Activated naive CD4-positive, alpha-beta T cell treated with anti-CD3 and anti-CD28 coated beads, Interleukin-2, amount 10 ng/mL, durations not matched to agents 7 days and 5 days (primary cell): ENCODE data around the gene OR51B6.

Experiments
- CTCF ChIA-PET: fragments of 350-600 bp; sonication (Branson Sonifier 250); formaldehyde crosslinking; loops from one replicate; lab custom pipeline; 2021; ENCODE audit warnings: antibody characterized with exemption; lab: Charles Lee
- DNase-seq: peaks from one replicate; pipeline ENCODE4 v3.0.0-alpha.2; 2020
- H3K27ac Mint-ChIP-seq: one replicate; pipeline ENCODE4 v1.8.0; 2021; ENCODE audit warnings: mild to moderate bottlenecking, moderate library complexity, mixed read lengths
- H3K27me3 Mint-ChIP-seq: one replicate; pipeline ENCODE4 v1.8.0; 2021; ENCODE audit warnings: mild to moderate bottlenecking, mixed read lengths
- H3K36me3 Mint-ChIP-seq: one replicate; pipeline ENCODE4 v1.8.0; 2021; ENCODE audit warnings: mixed read lengths
- H3K4me1 Mint-ChIP-seq: one replicate; pipeline ENCODE4 v1.8.0; 2021; ENCODE audit warnings: mixed read lengths
- H3K4me3 Mint-ChIP-seq: one replicate; pipeline ENCODE4 v1.8.0; 2021; ENCODE audit warnings: mild to moderate bottlenecking, moderate library complexity, mixed read lengths
- H3K9me3 Mint-ChIP-seq: one replicate; pipeline ENCODE4 v1.8.0; 2021; ENCODE audit warnings: mixed read lengths

OR51B6 gene

GRCh38 chr11:5384335-5384734 is 33.0 kb downstream of the OR51B6 start:
- H3K4me3 Mint-ChIP-seq = no peak overlapping the region
- DNase-seq = no peak
- H3K4me1 Mint-ChIP-seq = no peaks in the 10 kb centered on the region
- CTCF ChIA-PET = no interaction called here
- no peaks in the 10 kb centered on the region for H3K36me3 Mint-ChIP-seq
- no peaks in the 10 kb centered on the region for H3K9me3 Mint-ChIP-seq
- H3K27me3 Mint-ChIP-seq = no peaks in the 10 kb centered on the region
- no peak overlapping the region for H3K27ac Mint-ChIP-seq

- DNase-seq = no peak
- Mint-ChIP-seq H3K27ac (no peak overlapping the region), H3K4me1 (no peaks in the 10 kb centered on the region), H3K9me3 (no peaks in the 10 kb centered on the region), H3K36me3 (no peaks in the 10 kb centered on the region), H3K4me3 (no peak overlapping the region), H3K27me3 (no peaks in the 10 kb centered on the region)
- CTCF ChIA-PET = no interaction called here
These were observed 38.9 kb downstream of the OR51B6 start for GRCh38 chr11:5390210-5390609.

GRCh38 chr11:5394091-5394490 is 42.8 kb downstream of the OR51B6 start:
- CTCF ChIA-PET = no interaction called here
- Mint-ChIP-seq H3K36me3 (no peaks in the 10 kb centered on the region), H3K27ac (no peak overlapping the region)

DNA sequence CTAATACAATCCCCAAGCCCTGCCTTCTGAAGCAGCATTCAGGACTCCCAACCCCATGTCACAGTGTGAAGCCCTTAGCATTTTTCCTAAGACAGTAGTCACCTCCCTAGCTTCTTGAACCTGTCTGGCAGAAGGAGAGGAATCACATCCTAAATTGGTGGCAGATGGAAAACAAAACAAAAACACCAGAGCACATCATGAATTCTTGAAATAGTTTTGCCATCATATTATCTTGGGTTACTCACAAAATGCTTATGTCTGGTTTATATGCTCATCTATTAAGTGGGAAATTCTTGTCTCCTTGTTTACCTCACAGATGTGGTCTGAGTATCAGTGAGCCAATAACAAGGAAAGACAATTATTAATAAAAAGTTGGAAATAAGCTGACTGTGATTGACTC is 47.6 kb downstream of the OR51B6 start:
- Mint-ChIP-seq H3K4me3 (no peak overlapping the region), H3K36me3 (no peaks in the 10 kb centered on the region)

More at GRCh38 chr11:5394091-5394490, 42.8 kb downstream of the OR51B6 start:
- Mint-ChIP-seq H3K4me3 (no peak overlapping the region), H3K9me3 (no peaks in the 10 kb centered on the region), H3K4me1 (no peaks in the 10 kb centered on the region), H3K27me3 (no peaks in the 10 kb centered on the region)
- DNase-seq = no peak

More for the DNA sequence above, 47.6 kb downstream of the OR51B6 start:
- Mint-ChIP-seq H3K4me1 (no peaks in the 10 kb centered on the region), H3K27ac (no peak overlapping the region), H3K27me3 (peaks cover 4% of the 10 kb centered on the region), H3K9me3 (peaks cover 2% of the 10 kb centered on the region)
- CTCF ChIA-PET = no interaction called here
- no peak for DNase-seq
